ENCODE data around the gene INTS14. TPM values are rescaled to one million over a fixed set of nuclear protein-coding genes. Genes with fewer than 3 reads are reported as not detected.

INTS14 gene
- total RNA-seq, 1 experiment from 2014 or later = 23.8 TPM

DNA sequence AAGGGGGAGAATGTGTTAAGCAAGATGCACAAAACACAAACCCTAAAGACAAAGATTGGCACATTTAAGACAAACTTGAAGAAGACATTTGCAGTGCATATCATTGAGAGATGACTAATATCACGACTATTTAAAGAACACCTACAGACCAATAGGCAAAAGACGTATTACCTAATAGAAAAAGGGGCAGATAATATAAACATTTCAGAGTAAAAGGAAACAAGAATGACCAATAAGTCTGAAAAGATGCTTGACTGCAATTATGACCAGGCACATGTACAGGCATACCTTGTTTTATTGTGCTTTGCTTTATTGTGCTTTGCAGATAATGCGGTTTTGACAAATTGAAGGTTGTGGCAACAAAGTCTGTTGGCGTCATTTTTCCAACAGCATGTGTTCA lies 75.7 kb downstream of the INTS14 start:
- Histone ChIP-seq H3K4me2 (ENCODE audit: low read length) (no peak overlapping the region), H3K27me3 (ENCODE audit: low read length) (no peaks in the 10 kb centered on the region), H3K4me1 (ENCODE audit: insufficient read depth, low read length) (peaks cover 18% of the 10 kb centered on the region), H3K4me3 (ENCODE audit: low read length) (no peak overlapping the region), H3F3A (ENCODE audit: low read length, unreplicated experiment) (no peaks in the 10 kb centered on the region), H3K9me2 (replicated peaks; ENCODE audit: low read length) (no peaks in the 10 kb centered on the region), H3K27ac (ENCODE audit: low read length) (no peak overlapping the region), H4K20me1 (ENCODE audit: low read length) (peaks cover 46% of the 10 kb centered on the region), H3K9me3 (ENCODE audit: low read length) (no peaks in the 10 kb centered on the region), H3K36me3 (ENCODE audit: low read depth, low read length) (no peaks in the 10 kb centered on the region), H2AFZ (ENCODE audit: low read length) (no peak overlapping the region), H3K9ac (ENCODE audit: low read length) (no peak overlapping the region), H3K79me2 (ENCODE audit: low read length) (peaks cover 94% of the 10 kb centered on the region)
- TF ChIP-seq EZH2phosphoT487 (IDR thresholded peaks at IDR 0.05; ENCODE audit: borderline replicate concordance, low read length) (no peak), EZH2 (IDR thresholded peaks at IDR 0.05; ENCODE audit: low read length, unreplicated experiment) (no peak)
- TF ChIP-seq, protein P1, sequence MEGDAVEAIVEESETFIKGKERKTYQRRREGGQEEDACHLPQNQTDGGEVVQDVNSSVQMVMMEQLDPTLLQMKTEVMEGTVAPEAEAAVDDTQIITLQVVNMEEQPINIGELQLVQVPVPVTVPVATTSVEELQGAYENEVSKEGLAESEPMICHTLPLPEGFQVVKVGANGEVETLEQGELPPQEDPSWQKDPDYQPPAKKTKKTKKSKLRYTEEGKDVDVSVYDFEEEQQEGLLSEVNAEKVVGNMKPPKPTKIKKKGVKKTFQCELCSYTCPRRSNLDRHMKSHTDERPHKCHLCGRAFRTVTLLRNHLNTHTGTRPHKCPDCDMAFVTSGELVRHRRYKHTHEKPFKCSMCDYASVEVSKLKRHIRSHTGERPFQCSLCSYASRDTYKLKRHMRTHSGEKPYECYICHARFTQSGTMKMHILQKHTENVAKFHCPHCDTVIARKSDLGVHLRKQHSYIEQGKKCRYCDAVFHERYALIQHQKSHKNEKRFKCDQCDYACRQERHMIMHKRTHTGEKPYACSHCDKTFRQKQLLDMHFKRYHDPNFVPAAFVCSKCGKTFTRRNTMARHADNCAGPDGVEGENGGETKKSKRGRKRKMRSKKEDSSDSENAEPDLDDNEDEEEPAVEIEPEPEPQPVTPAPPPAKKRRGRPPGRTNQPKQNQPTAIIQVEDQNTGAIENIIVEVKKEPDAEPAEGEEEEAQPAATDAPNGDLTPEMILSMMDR (conservative IDR thresholded peaks at IDR 0.05; ENCODE audit: low read depth, low read length) = no peak
- CTCF ChIA-PET = no interaction called here
- intact Hi-C loops (cut with micrococcal nuclease) = no loop called here
- BruUV-seq (replicated peaks) = no TSS peak
- DNase-seq (no peak), ATAC-seq (no peak)
- POLR2A ChIA-PET (ENCODE audit: unreplicated experiment) = no interaction called here

DNA sequence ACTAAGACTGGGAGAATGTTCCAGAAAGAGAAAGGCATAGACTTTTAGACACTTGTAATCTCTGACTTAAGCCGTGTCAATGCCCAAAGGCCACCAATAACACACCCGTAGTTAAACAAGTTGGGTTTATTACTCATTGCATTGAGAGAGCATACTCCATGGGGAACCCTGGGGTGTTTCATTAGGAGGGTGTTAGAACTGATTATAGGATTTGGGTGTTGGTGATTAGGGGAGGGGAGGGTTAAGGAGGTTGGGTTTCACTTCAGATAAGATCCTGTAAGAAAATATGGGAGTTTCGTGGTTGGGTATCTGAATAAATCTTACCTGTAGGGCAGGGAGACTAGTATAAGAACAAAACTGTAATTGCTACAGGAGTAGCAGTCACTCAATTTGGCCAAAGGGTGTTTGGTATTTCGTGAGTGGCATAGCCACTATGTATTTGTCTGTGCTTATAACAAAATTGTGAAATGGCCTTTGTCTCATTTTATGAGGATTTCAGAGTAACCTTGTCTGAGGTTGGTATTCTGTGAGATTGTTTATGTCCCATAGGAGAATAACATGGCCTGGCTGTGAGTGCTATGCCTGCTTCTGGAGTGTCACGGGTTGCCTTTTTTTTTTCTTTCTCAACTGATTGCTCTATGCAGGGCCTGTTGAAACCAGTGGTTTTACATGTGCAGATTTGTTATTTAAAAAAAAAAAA lies 77.7 kb downstream of the INTS14 start:
- H3K4me1 ChIP-seq (ENCODE audit: insufficient read depth, low read length) = peaks cover 21% of the 10 kb centered on the region
- no peaks in the 10 kb centered on the region for H3K9me2 ChIP-seq (replicated peaks; ENCODE audit: low read length)
- H3K36me3 ChIP-seq (ENCODE audit: low read depth, low read length) = no peaks in the 10 kb centered on the region
- H3K27me3 ChIP-seq (ENCODE audit: low read length) = no peaks in the 10 kb centered on the region
- H4K20me1 ChIP-seq (ENCODE audit: low read length) = peaks cover 43% of the 10 kb centered on the region
- H3K4me2 ChIP-seq (ENCODE audit: low read length) = peak overlapping the region; percentile 97
- no peak overlapping the region for H3K9ac ChIP-seq (ENCODE audit: low read length)
- H3K27ac ChIP-seq (ENCODE audit: low read length) = peak overlapping the region; percentile 10; the same call in 1 of the 2 replicates
- CTCF ChIA-PET = no interaction called here
- TF ChIP-seq, protein P1 (conservative IDR thresholded peaks at IDR 0.05; ENCODE audit: low read depth, low read length) = no peak
- TF ChIP-seq EZH2 (IDR thresholded peaks at IDR 0.05; ENCODE audit: low read length, unreplicated experiment) (no peak), EZH2phosphoT487 (IDR thresholded peaks at IDR 0.05; ENCODE audit: borderline replicate concordance, low read length) (no peak)
- DNase-seq (no peak), ATAC-seq (no peak)
- no peaks in the 10 kb centered on the region for H3F3A ChIP-seq (ENCODE audit: low read length, unreplicated experiment)
- H3K4me3 ChIP-seq (ENCODE audit: low read length) = peak overlapping the region; percentile 95; the same call in 1 of the 2 replicates
- no peaks in the 10 kb centered on the region for H3K9me3 ChIP-seq (ENCODE audit: low read length)
- no peak overlapping the region for H2AFZ ChIP-seq (ENCODE audit: low read length)
- POLR2A ChIA-PET (ENCODE audit: unreplicated experiment) = no interaction called here
- H3K79me2 ChIP-seq (ENCODE audit: low read length) = peaks cover 74% of the 10 kb centered on the region
- intact Hi-C loops (cut with micrococcal nuclease) = loop anchor here (5.0 kb wide), 1 partner anchor 44 kb away; no protein-coding TSS in a partner anchor
- no TSS peak for BruUV-seq (replicated peaks)

- TSS peak; percentile 16 for BruUV-seq (replicated peaks)
- H3K4me3 ChIP-seq (ENCODE audit: low read length) = peak overlapping the region; percentile 95; the same call in 1 of the 2 replicates
- no peaks in the 10 kb centered on the region for H3K9me3 ChIP-seq (ENCODE audit: low read length)
- H3K79me2 ChIP-seq (ENCODE audit: low read length) = peaks cover 71% of the 10 kb centered on the region
- CTCF ChIA-PET = no interaction called here
- intact Hi-C loops (cut with micrococcal nuclease) = loop anchor here (5.0 kb wide), 1 partner anchor 45 kb away; no protein-coding TSS in a partner anchor
- H3K9me2 ChIP-seq (replicated peaks; ENCODE audit: low read length) = no peaks in the 10 kb centered on the region
- no peak for TF ChIP-seq EZH2 (IDR thresholded peaks at IDR 0.05; ENCODE audit: low read length, unreplicated experiment)
- DNase-seq = peak; percentile 69
- H3F3A ChIP-seq (ENCODE audit: low read length, unreplicated experiment) = no peaks in the 10 kb centered on the region
- peaks cover 21% of the 10 kb centered on the region for H3K4me1 ChIP-seq (ENCODE audit: insufficient read depth, low read length)
- POLR2A ChIA-PET (ENCODE audit: unreplicated experiment) = no interaction called here
- peak; percentile 61 for ATAC-seq
- peak overlapping the region; percentile 10; the same call in 1 of the 2 replicates for H3K27ac ChIP-seq (ENCODE audit: low read length)
- no peak overlapping the region for H2AFZ ChIP-seq (ENCODE audit: low read length)
- H3K27me3 ChIP-seq (ENCODE audit: low read length) = no peaks in the 10 kb centered on the region
- H4K20me1 ChIP-seq (ENCODE audit: low read length) = peaks cover 41% of the 10 kb centered on the region
- H3K9ac ChIP-seq (ENCODE audit: low read length) = no peak overlapping the region
- H3K4me2 ChIP-seq (ENCODE audit: low read length) = peak overlapping the region; percentile 97
- no peaks in the 10 kb centered on the region for H3K36me3 ChIP-seq (ENCODE audit: low read depth, low read length)
Measured at GRCh38 chr15:65532738-65533051, 78.2 kb downstream of the INTS14 start.

All from PC-3 (cell line).